Immature natural killer cell (primary cell): ENCODE data around the gene ZNF740. TPM values are rescaled to one million over a fixed set of nuclear protein-coding genes. Genes with fewer than 3 reads are reported as not detected.

ENCODE experiments used
- DNase-seq, 3 donors: peaks; one replicate each; pipeline ENCODE4 v3.0.0; 2022; ENCODE audit warnings: mixed read lengths in 1 of 3
- H3K27ac Mint-ChIP-seq, 6 donors: one replicate each; pipeline ENCODE4 v1.8.0; 2020; ENCODE audit warnings: mixed read lengths in 6 of 6, mild to moderate bottlenecking in 5 of 6, inconsistent platforms in 4 of 6, moderate library complexity in 3 of 6
- H3K27me3 Mint-ChIP-seq, 3 donors: one replicate each; pipeline ENCODE4 v1.8.0; 2020 to 2021; ENCODE audit warnings: low read depth in 3 of 3, mild to moderate bottlenecking in 3 of 3, mixed read lengths in 3 of 3, moderate library complexity in 3 of 3, inconsistent platforms in 1 of 3
- H3K36me3 Mint-ChIP-seq, 3 donors: one replicate each; pipeline ENCODE4 v1.8.0; 2020; ENCODE audit warnings: mixed read lengths in 3 of 3, inconsistent platforms in 2 of 3, mild to moderate bottlenecking in 2 of 3
- H3K4me1 Mint-ChIP-seq, 2 donors: one replicate each; pipeline ENCODE4 v1.8.0; 2020; ENCODE audit warnings: inconsistent platforms in 2 of 2, mild to moderate bottlenecking in 2 of 2, mixed read lengths in 2 of 2, moderate library complexity in 1 of 2
- H3K4me3 Mint-ChIP-seq, 5 donors: one replicate each; pipeline ENCODE4 v1.8.0; 2020; ENCODE audit warnings: mild to moderate bottlenecking in 5 of 5, mixed read lengths in 5 of 5, inconsistent platforms in 3 of 5, moderate library complexity in 3 of 5
- H3K9me3 Mint-ChIP-seq, 6 donors: one replicate each; pipeline ENCODE4 v1.8.0; 2020; ENCODE audit warnings: mild to moderate bottlenecking in 6 of 6, mixed read lengths in 6 of 6, inconsistent platforms in 4 of 6, moderate library complexity in 3 of 6
- polyA plus RNA-seq, 3 donors: library from polyadenylated mRNA; unstranded; fragments of 300-500 nt; fragmentation: Illumina TruSeq; gene quantifications; one replicate each; pipeline ENCODE4 v1.2.3, GENCODE V29; 2021

The ZNF740 gene
- polyA plus RNA-seq, 3 donors from 2014 or later = 2.0 to 5.1 (median 2.6) TPM

- Mint-ChIP-seq H3K27ac (peak overlapping the region; percentile 89 to 97 (median 94)), H3K9me3 (no peaks in the 10 kb centered on the region), H3K36me3 (peaks cover 11 to 21% (median 15%) of the 10 kb centered on the region in 3 donors), H3K4me3 (peak overlapping the region in 3 of 5 donors; percentile 11 to 88 (median 16)), H3K27me3 (peaks cover 10 to 18% (median 10%) of the 10 kb centered on the region in 3 donors), H3K4me1 (peaks cover 63 to 64% of the 10 kb centered on the region in 2 donors)
- no peak for DNase-seq
These were observed 35.0 kb downstream of the ZNF740 start for GRCh38 chr12:53215497-53215896.

- H3K4me1 Mint-ChIP-seq = peaks cover 66 to 70% of the 10 kb centered on the region in 2 donors
- H3K36me3 Mint-ChIP-seq = peaks cover 7 to 16% (median 9%) of the 10 kb centered on the region in 3 donors
- peak; percentile 75 to 78 (median 75) for DNase-seq
- no peaks in the 10 kb centered on the region for H3K9me3 Mint-ChIP-seq
- H3K27ac Mint-ChIP-seq = peak overlapping the region; percentile 89 to 97 (median 94)
- peaks cover 12 to 24% (median 14%) of the 10 kb centered on the region in 3 donors for H3K27me3 Mint-ChIP-seq
- peak overlapping the region; percentile 84 to 90 (median 84) for H3K4me3 Mint-ChIP-seq
These were observed 36.8 kb downstream of the ZNF740 start for GRCh38 chr12:53217051-53217930.

- Mint-ChIP-seq H3K27ac (peak overlapping the region; percentile 89 to 97 (median 94)), H3K4me1 (peaks cover 72 to 75% of the 10 kb centered on the region in 2 donors), H3K4me3 (peak overlapping the region; percentile 84 to 90 (median 84)), H3K36me3 (peaks cover 7 to 13% (median 9%) of the 10 kb centered on the region in 3 donors), H3K9me3 (no peaks in the 10 kb centered on the region), H3K27me3 (peaks cover 12 to 24% (median 13%) of the 10 kb centered on the region in 3 donors)
- DNase-seq = no peak
These were observed 37.4 kb downstream of the ZNF740 start for GRCh38 chr12:53217931-53218307.

- H3K4me1 Mint-ChIP-seq = peaks cover 72 to 75% of the 10 kb centered on the region in 2 donors
- no peak for DNase-seq
- H3K27ac Mint-ChIP-seq = peak overlapping the region; percentile 90 to 97 (median 96)
- peaks cover 2 to 8% (median 4%) of the 10 kb centered on the region in 3 donors for H3K36me3 Mint-ChIP-seq
- H3K27me3 Mint-ChIP-seq = peaks cover 11 to 24% (median 13%) of the 10 kb centered on the region in 3 donors
- no peaks in the 10 kb centered on the region for H3K9me3 Mint-ChIP-seq
- H3K4me3 Mint-ChIP-seq = peak overlapping the region; percentile 89 to 97 (median 94)
These were observed 38.2 kb downstream of the ZNF740 start for GRCh38 chr12:53218551-53219291.

GRCh38 chr12:53219292-53219955 is 38.9 kb downstream of the ZNF740 start:
- H3K4me1 Mint-ChIP-seq = peaks cover 74 to 75% of the 10 kb centered on the region in 2 donors
- H3K4me3 Mint-ChIP-seq = peak overlapping the region; percentile 89 to 97 (median 94)

GRCh38 chr12:53219956-53220693 is 39.6 kb downstream of the ZNF740 start:
- peak; percentile 60 to 72 (median 69) for DNase-seq
- H3K27me3 Mint-ChIP-seq = peaks cover 11 to 24% (median 12%) of the 10 kb centered on the region in 3 donors
- peaks cover 78 to 81% of the 10 kb centered on the region in 2 donors for H3K4me1 Mint-ChIP-seq
- H3K4me3 Mint-ChIP-seq = peak overlapping the region; percentile 89 to 97 (median 95)
- H3K27ac Mint-ChIP-seq = peak overlapping the region; percentile 88 to 97 (median 93)
- no peaks in the 10 kb centered on the region for H3K36me3 Mint-ChIP-seq
- H3K9me3 Mint-ChIP-seq = no peaks in the 10 kb centered on the region

More at GRCh38 chr12:53219292-53219955, 38.9 kb downstream of the ZNF740 start:
- H3K27me3 Mint-ChIP-seq = peaks cover 11 to 24% (median 11%) of the 10 kb centered on the region in 3 donors
- peak overlapping the region; percentile 88 to 97 (median 93) for H3K27ac Mint-ChIP-seq
- peaks cover 0 to 2% (median under 1%) of the 10 kb centered on the region in 3 donors for H3K36me3 Mint-ChIP-seq
- H3K9me3 Mint-ChIP-seq = no peaks in the 10 kb centered on the region
- DNase-seq = peak; percentile 63 to 75 (median 72)

- Mint-ChIP-seq H3K4me3 (peak overlapping the region; percentile 89 to 97 (median 93)), H3K36me3 (no peaks in the 10 kb centered on the region), H3K27me3 (peaks cover 11 to 24% (median 12%) of the 10 kb centered on the region in 3 donors), H3K4me1 (peaks cover 74 to 81% of the 10 kb centered on the region in 2 donors), H3K27ac (peak overlapping the region; percentile 88 to 97 (median 92)), H3K9me3 (no peaks in the 10 kb centered on the region)
- DNase-seq = peak; percentile 68 to 71 (median 70)
These were observed 40.2 kb downstream of the ZNF740 start for GRCh38 chr12:53220694-53221202.

GRCh38 chr12:53221203-53222080 is 40.9 kb downstream of the ZNF740 start:
- Mint-ChIP-seq H3K27me3 (peaks cover 11 to 24% (median 12%) of the 10 kb centered on the region in 3 donors), H3K36me3 (no peaks in the 10 kb centered on the region), H3K4me1 (peaks cover 67 to 74% of the 10 kb centered on the region in 2 donors), H3K4me3 (peak overlapping the region; percentile 89 to 97 (median 93)), H3K27ac (peak overlapping the region; percentile 89 to 97 (median 92)), H3K9me3 (no peaks in the 10 kb centered on the region)
- peak; percentile 58 to 65 (median 60) for DNase-seq

GRCh38 chr12:53222170-53222721 is 41.7 kb downstream of the ZNF740 start:
- Mint-ChIP-seq H3K4me1 (peaks cover 59 to 66% of the 10 kb centered on the region in 2 donors), H3K4me3 (peak overlapping the region; percentile 78 to 84 (median 80)), H3K27ac (peak overlapping the region; percentile 85 to 94 (median 92)), H3K27me3 (peaks cover 9 to 16% (median 11%) of the 10 kb centered on the region in 3 donors), H3K36me3 (peaks cover 0 to 4% (median 0%) of the 10 kb centered on the region in 3 donors), H3K9me3 (no peaks in the 10 kb centered on the region)
- no peak for DNase-seq

- Mint-ChIP-seq H3K9me3 (no peaks in the 10 kb centered on the region), H3K4me3 (peak overlapping the region; percentile 35 to 84 (median 79)), H3K27ac (peak overlapping the region; percentile 61 to 92 (median 87)), H3K4me1 (peaks cover 53 to 60% of the 10 kb centered on the region in 2 donors), H3K36me3 (peaks cover 0 to 5% (median 0%) of the 10 kb centered on the region in 3 donors), H3K27me3 (peaks cover 9 to 17% (median 11%) of the 10 kb centered on the region in 3 donors)
- DNase-seq = no peak
These were observed 42.3 kb downstream of the ZNF740 start for GRCh38 chr12:53222806-53223261.

- Mint-ChIP-seq H3K4me3 (peak overlapping the region; percentile 38 to 80 (median 74)), H3K9me3 (no peaks in the 10 kb centered on the region), H3K4me1 (peaks cover 46 to 53% of the 10 kb centered on the region in 2 donors), H3K27me3 (peaks cover 9 to 18% (median 11%) of the 10 kb centered on the region in 3 donors), H3K36me3 (peaks cover 0 to 5% (median 0%) of the 10 kb centered on the region in 3 donors), H3K27ac (peak overlapping the region; percentile 61 to 89 (median 80))
- no peak for DNase-seq
These were observed 43.0 kb downstream of the ZNF740 start for GRCh38 chr12:53223389-53224060.
